CD4-positive, alpha-beta T cell treated with Interleukin-10 for 1 hour (primary cell): Measurements from ENCODE around the gene SLC28A1.
A peak's percentile ranks its signal among the peaks of the same experiment; 100 is the strongest.
"Not testable (repeated sequence)": the region's sequence is repeated elsewhere in the genome, so short reads cannot be mapped to it uniquely, and the experiment has no call there.

Experiments
- DNase-seq: peaks from one replicate; pipeline ENCODE4 v3.0.0-alpha.2; 2020

SLC28A1 gene

DNA sequence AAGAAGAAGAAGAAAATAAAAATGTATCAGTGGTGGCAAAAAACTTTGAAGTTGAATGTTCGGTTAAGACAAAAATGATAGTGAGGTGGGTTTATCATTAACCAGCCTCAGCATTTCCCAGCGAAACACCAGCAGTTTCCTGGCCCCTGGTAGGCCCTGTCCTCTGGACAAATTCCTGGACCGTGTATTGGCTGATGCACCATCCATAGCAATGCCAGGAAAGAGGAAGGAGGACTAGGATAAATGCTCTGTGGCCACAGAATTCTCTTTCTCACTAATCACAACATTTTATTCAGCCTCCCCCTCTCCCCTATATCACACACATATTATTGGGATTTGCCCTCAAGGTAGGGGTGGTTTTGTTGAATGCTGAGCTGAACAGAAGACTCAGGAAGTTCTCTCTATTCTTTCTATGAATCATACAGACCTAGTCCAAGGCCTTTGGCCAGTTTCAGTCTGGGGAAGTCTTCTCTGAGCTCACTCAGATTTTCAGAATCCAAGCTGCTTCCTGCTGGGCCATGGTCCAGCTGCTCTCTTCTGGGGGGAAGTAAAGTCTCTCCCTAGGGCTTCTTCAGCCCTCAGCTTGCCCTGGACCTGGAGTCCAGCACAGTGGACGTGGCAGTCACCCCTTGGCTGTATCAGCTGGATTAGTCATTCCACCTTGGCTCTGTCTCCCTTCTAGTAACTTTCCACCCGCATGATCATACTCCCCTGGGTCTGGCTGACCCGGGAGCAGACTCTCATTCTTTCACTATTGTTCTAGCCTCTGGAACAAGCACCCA is 27.6 kb downstream of the SLC28A1 start:
- no peak for DNase-seq

DNA sequence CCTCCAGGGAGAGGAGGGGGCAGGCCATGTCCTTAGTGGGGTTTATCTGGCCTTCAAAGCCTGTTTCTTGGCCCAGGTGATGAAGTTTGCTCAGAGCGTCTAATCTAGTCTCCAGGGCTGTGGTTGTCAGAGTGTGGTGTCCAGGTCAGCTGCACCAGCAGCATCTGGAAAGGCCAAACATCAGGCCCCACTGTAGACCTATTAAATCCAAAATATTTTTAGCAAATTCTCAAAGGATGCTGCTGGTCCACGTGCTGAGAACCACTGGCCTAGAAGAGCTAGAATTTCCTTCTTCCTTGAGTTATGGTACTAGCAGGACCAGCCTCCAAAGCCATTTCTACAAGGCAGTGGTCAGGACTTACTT is 28.9 kb downstream of the SLC28A1 start:
- DNase-seq: no peak

DNA sequence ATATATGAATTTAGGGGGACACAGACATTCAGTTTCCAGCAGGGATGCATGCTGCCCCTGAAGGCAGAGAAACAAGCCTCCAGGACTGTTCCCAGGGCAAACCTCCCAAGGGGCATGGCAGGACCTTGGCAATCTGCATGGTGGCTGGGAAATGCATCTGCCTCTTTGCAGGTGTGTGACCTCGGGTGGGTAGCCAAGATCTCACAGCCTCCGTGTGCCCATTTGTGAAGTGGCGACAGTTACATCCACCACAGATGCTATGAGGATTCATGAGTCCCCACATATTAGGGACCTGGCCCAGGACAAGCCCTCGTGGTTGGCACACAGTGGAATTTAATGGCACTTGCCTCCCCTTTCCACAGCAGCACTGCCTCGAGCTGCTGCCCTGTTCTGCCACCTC is 29.9 kb downstream of the SLC28A1 start:
- no peak for DNase-seq

DNA sequence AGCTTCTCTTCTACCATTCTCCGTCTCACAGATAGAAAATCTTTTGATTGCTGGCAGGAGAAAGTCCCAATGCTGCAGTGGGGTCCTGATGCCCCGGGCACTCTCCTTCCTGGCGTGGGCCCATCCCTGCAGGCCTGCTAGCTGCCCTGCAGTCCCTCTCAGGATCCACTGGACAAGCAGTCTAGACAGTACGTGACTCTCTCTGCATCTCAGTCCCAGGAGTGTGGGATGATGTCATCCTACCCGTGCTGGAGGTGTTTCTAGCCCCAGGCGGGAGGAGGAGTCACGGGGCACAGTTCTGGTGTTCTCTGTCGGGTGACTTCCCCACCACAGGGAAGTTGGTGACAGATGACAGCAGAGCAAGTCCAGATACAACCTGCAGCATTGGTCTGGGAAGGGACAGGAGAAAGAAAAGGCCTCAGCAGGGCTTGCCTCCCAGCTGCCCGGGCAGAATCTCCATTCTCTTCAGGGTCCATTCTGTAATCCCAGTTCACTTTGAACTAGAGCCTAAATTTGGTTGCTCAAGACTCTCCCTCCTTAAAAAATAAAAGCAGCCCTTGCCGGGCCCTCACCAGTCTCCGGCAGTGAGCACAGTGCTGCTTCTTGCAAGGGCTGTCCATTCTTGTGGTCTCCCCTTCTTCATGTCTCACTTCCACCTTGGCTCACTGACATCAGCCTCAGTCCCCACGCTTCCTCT is 30.6 kb downstream of the SLC28A1 start:
- DNase-seq: peak; percentile 5

DNA sequence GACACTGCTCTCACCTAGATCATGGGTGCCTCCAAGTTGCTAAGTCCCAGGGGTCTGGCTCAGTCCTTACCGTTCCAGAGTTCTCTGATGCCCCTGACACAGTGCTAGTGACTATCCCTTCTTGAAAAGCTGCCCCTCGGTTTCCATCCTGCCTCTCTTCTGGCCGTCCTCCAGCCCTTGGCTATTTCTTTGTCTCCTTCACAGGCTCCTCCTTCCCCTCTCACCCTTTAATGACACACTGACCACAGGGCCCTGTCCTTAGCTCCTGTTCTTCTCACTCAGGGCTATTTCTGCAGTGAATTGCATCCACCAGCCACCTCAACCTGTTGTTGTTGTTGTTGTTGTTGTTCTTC is 31.1 kb downstream of the SLC28A1 start:
- no peak for DNase-seq

DNA sequence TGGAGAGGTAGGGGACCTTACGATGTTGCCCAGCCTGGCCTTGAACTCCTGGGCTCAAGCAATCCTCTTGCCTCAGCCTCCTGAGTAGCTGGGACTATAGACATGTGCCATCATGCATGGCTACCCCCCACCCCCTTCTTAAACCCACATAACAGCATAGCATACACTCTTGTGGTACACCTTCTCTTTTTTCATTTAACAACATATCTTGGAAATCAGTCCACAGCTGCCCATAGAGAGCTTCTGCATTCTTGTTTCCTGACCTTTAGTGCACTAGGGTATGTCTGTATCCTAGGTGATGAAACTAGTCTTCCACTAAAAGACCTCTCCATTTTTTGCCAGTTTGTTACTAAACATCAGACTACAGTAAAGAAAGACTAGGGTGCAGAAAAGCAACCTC is 33.0 kb downstream of the SLC28A1 start:
- no peak for DNase-seq

DNA sequence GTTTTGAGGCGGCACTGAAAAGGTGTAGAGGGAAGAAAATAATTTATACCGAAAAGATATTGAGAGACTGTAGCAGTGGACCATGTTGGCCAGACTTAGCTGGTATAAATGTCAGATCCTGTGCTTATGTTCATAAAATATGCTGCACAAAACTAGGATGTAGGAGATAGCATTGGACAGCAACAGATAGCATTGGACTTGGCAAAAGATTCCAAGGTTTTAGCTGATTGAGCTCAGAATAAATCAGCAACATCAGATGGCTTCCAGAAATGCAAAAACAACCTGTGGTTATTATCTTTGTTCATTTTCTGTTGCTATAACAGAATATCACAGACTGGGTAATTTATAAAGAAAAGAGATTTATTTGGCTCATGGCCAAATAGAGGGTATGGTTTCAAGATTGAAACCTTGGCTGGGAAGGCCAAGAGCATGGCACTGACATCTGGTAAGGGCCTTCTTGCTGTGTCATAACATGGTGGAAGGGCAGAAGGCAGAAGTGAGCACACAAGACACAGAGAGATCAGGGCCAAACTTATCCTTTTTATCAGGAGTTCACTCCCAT is 34.7 kb downstream of the SLC28A1 start:
- no peak for DNase-seq

DNA sequence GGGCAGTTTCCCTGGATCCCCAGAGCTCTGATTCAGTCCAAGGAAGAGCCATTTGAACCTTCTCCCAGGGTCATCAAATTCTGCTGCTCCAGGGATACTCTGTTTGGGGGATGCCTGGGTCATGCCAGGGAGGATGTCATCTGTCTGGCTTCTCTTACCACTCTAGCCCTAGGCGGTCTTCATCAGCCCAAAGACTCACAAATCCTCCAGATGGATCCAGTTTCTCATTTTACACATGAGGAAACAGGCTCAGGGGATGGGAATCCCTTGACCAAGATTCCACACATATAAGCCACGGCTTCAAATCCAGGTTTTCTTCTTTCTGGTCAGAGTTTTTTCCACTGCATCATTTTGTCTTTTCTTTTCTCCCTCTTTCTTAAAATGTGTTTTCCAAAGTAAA is 36.7 kb downstream of the SLC28A1 start:
- no peak for DNase-seq

DNA sequence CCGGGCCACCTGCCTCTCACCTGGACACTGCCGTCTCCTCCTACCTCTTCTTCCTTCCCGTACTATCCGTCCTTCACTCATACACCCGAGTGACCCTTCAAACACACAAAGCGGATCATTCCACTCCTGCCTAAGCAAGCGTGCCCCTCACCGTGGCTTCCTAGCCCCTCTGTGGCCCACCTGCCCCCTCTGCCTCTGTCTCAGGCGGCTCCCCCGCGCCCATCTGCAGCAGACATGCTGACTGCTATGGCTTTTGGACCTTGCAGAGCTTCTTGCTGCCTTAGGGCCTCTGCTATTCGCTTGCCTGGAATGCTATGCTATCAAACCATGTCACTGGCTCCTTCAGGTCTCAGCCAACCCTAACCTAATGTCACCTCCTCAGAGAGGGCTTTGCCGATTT is 38.1 kb downstream of the SLC28A1 start:
- no peak for DNase-seq

DNA sequence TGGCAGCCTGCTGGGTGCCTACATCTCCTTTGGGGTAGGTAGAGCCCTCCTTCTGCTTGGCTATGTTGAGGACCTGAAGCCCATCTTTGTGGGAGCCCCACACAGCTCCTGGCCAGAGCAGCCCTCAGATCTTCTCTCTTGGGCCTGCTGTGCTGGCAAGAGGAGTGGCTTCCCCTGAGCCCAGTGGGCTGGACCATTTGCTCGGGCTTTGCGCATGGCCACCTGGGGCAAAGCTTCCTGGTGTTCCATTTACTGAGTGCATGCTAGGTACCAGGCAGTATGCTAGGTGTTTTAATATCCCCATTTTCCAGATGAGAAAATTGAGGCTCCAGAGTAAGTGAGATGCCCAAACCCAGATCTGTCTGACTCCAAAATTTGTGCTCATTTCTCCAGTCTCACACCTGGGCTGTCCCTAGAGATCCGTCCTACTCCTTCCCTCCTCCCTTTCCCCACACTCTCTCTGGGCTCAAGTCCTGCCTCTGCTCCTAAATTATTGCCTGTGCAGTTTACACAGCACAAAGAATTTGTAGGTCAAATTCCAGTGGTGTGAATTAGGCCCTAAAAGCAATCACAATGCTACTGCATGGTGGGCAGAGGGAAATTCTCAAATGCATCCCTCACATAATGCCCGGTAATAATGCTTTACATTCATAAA is 39.7 kb downstream of the SLC28A1 start:
- DNase-seq: no peak

DNA sequence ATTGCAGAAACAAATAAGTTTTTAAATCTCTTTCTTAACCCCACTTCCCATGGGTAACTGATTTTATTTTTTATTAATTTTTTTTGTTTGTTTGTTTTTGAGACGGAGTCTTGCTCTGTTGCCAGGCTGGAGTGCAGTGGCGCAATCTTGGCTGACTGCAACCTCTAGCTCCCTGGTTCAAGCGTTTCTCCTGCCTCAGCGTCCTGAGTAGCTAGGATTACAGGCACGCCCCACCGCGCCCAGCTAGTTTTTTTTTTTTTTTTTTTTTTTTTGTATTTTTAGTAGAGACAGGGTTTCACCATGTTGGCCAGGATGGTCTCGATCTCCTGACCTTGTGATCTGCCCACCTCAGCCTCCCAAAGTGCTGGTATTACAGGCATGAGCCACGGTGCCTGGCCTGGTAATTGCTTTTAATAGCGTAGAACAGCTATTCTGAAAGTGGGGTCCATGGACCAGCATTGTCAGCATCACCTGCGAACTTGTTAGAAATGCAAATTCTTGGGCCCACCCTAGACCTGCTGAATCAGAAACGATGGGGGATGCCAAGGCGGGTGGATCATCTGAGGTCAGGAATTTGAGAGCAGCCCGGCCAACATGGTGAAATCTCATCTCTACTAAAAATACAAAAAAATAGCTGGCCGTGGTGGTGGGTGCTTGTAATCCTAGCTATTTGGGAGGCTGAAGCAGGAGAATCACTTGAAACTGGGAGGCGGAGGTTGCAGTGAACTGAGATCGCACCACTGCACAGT is 40.5 kb downstream of the SLC28A1 start:
- DNase-seq: not testable (repeated sequence)

DNA sequence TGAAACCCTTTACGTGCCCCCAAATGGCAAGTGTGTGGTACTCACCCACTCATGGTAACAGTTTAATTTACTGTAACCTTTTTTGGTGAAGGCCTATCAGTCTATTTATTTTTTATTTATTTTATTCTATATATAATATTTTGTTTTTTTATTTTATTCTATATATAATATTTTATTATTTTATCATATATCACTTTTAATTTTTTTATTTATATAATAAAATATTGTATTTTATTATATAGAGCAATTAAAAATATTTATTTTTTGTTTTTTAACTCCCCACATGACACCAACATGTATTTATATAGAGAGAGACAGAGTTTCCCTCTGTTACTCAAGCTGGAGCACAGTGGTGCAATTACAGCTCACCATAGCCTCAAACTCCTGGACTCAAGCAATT is 41.4 kb downstream of the SLC28A1 start:
- no peak for DNase-seq

DNA sequence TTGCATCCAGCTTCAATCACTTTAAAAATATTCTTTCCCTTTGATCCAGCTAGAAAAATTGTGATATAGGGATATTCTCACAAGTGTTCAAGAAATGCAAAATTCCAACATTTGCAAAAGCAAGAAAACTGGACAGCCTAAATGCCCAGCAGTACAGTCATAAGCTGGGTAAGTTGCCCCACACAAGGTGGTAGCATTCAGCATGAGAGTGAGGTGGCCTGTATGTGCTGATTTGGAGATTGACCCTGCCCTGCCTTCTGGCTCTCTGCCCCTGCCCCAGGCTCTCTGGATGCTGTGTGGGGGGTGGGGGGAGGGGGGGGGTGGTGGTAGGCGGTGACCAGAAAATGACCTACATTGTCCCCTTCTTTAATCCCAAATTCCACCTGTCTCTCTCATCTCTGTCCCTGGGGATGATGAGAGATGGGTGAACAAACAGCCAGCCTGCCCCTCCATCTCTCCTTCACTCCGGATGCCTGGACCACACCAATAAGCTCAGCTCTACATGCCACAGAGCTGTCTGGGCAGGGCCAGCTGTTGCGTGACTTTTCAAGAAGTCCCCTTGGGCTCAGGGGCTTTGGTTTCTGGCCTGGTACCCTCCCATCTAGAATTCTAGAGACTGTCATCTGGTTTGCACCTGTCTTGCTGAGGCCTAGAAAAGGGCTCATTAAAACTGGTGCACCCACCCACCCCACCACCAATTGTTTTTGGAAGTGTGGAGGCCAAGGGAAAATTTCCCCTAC is 42.2 kb downstream of the SLC28A1 start:
- no peak for DNase-seq

DNA sequence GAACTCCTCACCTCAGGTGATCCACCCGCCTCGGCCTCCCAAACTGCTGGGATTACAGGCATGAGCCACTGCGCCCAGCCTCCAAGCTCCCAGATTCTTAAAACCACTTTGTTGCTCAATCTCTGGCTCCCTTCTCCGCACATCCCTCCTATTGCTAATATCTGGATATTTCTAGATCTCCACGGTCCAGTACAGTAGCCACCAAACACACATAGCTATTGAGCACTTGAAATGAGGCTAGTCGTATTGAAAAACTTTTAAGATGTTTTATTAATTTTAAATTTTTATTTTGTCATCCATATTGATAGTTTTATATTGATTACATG is 44.3 kb downstream of the SLC28A1 start:
- no peak for DNase-seq

DNA sequence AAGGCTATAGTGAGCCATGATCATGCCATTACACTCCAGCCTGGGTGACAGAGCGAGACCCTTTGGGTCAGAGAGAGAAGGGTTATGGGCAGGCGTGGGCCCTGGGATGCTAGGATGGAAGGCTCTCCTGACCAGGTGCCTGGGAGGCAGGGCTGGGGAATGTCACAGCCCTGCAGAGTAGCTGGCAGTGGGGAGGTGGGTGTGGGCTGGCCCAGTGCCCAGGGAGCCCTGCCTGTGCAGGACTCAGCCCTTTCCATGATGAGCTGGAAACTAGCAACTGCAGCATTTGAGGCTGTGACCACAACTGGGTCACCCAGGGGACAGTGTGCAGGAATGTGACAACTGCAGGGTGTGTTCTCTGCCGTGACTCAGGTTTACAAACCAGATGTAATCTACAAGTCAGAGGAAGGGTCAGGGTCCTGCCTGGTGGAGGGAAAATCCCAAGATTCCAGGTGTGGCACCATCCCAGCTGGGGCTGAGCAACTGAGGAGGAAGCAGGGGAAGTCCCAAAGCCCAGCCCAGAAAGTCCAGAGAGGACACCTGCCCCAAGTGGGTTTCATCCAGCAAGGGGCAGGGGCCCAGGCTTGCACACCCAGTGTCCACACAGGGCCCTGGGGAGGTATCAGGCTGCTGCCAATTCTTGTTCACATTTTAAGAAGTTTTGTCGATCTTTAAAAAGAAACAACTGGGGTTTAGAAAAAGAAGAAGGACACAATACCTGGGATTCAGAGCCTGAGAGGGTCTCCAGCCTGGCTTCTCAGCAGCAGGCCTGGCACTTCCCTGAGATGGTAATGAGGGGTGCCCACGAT is 45.5 kb downstream of the SLC28A1 start:
- no peak for DNase-seq

DNA sequence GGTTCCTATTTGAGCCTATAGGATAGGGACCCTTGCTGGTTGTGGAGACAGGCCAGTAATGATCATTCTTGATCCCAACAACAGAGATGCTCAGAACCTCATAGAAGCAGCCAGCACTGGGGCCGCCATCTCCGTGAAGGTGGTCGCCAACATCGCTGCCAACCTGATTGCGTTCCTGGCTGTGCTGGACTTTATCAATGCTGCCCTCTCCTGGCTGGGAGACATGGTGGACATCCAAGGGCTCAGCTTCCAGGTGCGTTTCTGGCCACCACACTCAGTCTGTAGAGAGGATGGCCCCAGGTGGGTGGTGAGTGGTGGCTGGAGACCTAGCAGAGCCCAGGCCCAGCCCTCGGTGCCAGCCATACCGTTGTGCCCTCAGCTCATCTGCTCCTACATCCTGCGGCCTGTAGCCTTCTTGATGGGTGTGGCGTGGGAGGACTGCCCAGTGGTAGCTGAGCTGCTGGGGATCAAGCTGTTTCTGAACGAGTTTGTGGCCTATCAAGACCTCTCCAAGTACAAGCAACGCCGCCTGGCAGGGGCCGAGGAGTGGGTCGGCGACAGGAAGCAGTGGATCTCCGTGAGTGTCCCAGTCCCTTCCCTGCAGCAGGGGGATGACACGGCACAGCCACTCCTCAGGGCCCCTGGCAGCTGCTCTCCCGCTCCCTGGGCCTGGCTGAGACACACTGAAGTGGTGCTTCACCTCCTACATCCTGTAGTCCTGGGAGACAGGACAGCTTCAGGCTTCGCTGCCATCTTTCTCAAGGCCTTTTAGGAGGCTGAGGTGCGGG is 50.7 kb downstream of the SLC28A1 start:
- no peak for DNase-seq

DNA sequence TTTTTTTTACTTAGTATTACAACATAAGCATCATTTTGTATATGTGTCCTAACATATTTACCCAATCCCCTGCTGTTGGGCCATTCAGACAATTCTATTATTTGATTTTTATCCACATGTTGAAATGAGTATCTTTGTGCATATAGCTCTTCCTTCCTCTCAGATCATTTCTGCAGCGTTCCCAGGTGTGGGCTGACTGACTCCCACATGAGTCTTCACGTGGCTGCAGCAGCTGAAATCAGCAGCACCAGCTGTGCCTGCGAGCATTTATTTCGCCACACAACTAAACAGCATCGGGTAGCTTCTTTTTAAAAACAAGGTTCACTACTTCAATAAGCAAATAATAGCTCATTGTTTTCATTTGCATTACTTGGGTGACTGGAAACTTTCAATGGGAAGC is 52.7 kb downstream of the SLC28A1 start:
- DNase-seq: no peak

DNA sequence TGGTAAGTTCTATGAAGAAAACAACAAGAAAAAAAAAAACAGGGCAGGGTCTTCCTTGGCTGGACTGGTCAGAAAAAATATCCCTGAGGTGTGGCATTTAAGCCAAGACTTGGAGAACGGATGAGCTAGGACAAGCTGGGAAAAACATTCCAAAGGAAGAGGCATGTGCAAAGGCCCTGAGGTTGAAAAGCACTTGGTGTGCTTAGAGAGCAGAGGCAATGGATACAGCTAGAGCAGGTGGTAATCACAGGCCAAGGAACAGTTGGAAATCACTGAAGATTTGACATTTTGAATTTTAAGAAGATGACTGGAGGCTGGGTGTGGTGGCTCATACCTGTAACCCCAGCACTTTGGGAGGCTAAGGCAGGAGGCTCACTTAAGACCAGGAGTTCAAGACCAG is 54.3 kb downstream of the SLC28A1 start:
- DNase-seq: no peak

DNA sequence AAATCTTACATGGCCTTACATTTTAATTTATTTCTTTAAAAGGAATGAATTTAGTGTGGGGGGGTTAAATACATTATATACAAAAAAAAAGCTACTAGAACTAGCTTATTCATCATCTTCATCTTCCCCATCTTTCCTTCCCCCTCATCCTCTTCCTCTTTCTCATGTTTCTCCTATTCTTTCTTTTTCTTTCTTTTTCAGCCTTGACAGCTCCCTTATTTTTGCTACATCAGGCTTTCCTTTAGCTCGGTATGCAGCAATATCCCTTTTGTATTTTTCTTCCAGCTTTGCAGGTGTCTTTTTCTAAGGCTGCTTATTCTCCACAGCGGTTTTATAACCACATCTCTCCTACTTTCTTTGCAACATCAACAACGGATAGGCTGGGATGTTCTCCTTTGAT is 55.9 kb downstream of the SLC28A1 start:
- no peak for DNase-seq

DNA sequence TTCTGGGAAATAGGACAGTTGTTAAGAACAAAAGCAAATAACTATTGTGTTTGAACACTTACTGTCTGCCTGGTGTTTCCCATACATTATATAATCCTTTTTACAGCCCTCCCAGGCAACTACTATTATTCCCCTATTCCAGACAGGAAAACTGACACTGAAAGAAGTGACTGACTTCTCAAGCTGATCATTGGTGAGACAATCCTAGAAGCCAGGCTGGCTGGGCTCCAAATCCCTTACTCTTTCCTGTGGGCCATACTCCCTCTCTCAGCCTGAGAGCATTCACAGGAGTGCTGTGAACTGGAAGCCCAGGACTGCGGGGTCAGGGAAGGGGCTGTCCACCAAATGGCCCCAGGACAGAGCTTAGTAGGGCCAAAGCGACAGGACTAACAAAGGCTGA is 58.0 kb downstream of the SLC28A1 start:
- DNase-seq: no peak

DNA sequence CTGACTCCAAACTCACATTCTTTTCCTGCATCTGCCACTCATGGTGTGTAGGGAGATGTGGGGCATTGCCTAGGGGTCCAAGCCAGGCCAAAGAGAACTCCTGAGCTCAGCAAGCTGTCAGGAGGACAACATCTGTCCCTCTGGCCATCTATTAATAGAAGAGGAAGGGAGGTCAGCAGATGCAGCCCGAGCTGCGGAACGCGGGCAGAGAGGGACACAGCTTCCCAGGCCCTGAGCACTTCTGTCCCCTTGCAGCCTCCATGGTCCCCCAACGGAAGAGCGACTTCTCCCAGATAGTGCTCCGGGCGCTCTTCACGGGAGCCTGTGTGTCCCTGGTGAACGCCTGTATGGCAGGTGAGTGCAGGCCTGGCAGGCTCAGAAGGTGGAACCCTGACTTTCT is 59.8 kb downstream of the SLC28A1 start:
- DNase-seq: no peak
